Keratinocyte (primary cell): Measurements from ENCODE around the gene PIK3AP1.

Experiments used
- EZH2 ChIP-seq: IDR thresholded peaks from one replicate; pipeline ENCODE4 v1.6.1; 2012; ENCODE audit warnings: inconsistent platforms, mild to moderate bottlenecking, low read length, moderate library complexity
- TF ChIP-seq, protein P1 (sequence below), 3 experiments: IDR thresholded peaks in 1 of 3; conservative IDR thresholded peaks in 1 of 3; optimal IDR thresholded peaks in 1 of 3; 2 replicates in 2 of 3; 3 replicates in 1 of 3; pipeline versions ENCODE3 to v1.5.1; 2011; ENCODE audit warnings: low read length in 3 of 3, mild to moderate bottlenecking in 3 of 3, moderate library complexity in 2 of 3, control low read depth in 1 of 3, inconsistent platforms in 1 of 3; ENCODE audit not compliant: insufficient read depth in 2 of 3; ENCODE audit errors: extremely low read depth in 1 of 3

DNA sequence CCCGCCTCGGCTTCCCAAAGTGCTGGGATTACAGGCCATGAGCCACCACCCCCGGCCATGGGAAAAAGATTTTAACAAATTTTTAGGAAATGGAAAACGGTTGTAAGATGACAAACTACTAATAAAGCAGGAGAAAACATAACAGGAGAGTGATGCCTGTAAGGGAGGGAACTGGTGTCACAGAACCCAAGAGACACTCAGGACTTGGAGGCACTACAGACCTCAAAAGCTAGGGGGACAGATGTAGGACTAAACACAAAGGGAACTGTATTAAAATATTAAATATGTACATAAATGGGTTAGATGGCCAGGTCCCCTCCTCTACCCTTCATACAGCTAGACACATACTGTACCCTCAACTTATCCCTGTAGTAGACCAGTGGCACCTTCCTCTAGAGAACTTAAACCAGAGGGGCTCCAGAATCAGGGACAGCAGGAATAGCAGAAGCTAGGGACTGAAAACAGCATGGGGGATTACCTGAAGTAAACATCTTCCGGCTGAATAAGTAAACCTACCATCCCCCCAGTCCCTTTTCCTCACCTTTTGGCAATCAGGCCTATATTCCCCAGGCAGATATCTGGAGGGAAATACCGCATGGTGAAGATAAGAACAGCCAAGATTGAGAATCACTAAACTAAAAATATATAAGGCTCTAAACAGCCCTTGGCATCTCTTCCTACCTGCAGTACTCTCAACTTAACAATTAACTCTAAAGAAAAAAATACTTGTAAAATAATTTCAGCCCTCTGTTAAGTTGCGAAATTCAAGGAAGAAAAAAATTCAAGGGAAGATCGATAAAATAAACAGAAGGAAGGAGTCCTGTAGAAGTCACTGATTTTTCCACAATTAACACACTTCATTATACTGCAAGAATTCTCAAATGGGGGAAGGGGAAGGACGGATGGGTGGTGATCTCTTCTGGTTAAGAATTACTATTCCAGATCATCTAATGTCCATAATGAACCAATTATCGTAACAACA, 149.0 kb downstream of the PIK3AP1 start:
- TF ChIP-seq, protein P1, sequence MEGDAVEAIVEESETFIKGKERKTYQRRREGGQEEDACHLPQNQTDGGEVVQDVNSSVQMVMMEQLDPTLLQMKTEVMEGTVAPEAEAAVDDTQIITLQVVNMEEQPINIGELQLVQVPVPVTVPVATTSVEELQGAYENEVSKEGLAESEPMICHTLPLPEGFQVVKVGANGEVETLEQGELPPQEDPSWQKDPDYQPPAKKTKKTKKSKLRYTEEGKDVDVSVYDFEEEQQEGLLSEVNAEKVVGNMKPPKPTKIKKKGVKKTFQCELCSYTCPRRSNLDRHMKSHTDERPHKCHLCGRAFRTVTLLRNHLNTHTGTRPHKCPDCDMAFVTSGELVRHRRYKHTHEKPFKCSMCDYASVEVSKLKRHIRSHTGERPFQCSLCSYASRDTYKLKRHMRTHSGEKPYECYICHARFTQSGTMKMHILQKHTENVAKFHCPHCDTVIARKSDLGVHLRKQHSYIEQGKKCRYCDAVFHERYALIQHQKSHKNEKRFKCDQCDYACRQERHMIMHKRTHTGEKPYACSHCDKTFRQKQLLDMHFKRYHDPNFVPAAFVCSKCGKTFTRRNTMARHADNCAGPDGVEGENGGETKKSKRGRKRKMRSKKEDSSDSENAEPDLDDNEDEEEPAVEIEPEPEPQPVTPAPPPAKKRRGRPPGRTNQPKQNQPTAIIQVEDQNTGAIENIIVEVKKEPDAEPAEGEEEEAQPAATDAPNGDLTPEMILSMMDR (optimal IDR thresholded peaks at IDR 0.05 in 1 of 3, IDR thresholded peaks at IDR 0.05 in 1 of 3, conservative IDR thresholded peaks at IDR 0.05 in 1 of 3; ENCODE audit: extremely low read depth in 1 of 3, insufficient read depth in 2 of 3, low read length in 3 of 3), result no peak
- no peak for TF ChIP-seq EZH2
